ENCODE results near the gene ZNF564.

GRCh38 chr19:12484011-12484370 lies 67.3 kb downstream of the ZNF564 start:
- TF ChIP-seq CTCF (conservative IDR thresholded peaks at IDR 0.05; ENCODE audit: low read depth in 2 of 2): no peak
- TF ChIP-seq EZH2phosphoT487 (IDR thresholded peaks at IDR 0.05; ENCODE audit: unreplicated experiment): no peak
- TF ChIP-seq POLR2AphosphoS5 (IDR thresholded peaks at IDR 0.05; ENCODE audit: low read depth): no peak
- TF ChIP-seq REST (IDR thresholded peaks at IDR 0.05; ENCODE audit: unreplicated experiment): no peak
- no peak for TF ChIP-seq CREB1 (CRISPR knock-in tag; IDR thresholded peaks at IDR 0.05; ENCODE audit: low read depth)
- no peak for TF ChIP-seq EZH2 (IDR thresholded peaks at IDR 0.05; ENCODE audit: low read depth, unreplicated experiment)
- no peak for TF ChIP-seq ZNF331 (CRISPR knock-in tag; IDR thresholded peaks at IDR 0.05; ENCODE audit: low read depth)
- TF ChIP-seq ETS1 (IDR thresholded peaks at IDR 0.05): no peak
- no peak for TF ChIP-seq STAT1 (IDR thresholded peaks at IDR 0.05; ENCODE audit: unreplicated experiment)
- no peak for TF ChIP-seq JUNB (IDR thresholded peaks at IDR 0.05; ENCODE audit: unreplicated experiment)
- no peak for TF ChIP-seq ZNF114 (CRISPR knock-in tag; IDR thresholded peaks at IDR 0.05)
